HG03571 (cell line): ENCODE measurements around the gene TBL2.
"Not testable (repeated sequence)": the region's sequence is repeated elsewhere in the genome, so short reads cannot be mapped to it uniquely, and the experiment has no call there.

Experiments used
- ATAC-seq: cut with Tn5 transposase; IDR thresholded peaks from one replicate; pipeline ENCODE4 v1.9.1; 2021; ENCODE audit not compliant: unreplicated experiment

Gene TBL2

DNA sequence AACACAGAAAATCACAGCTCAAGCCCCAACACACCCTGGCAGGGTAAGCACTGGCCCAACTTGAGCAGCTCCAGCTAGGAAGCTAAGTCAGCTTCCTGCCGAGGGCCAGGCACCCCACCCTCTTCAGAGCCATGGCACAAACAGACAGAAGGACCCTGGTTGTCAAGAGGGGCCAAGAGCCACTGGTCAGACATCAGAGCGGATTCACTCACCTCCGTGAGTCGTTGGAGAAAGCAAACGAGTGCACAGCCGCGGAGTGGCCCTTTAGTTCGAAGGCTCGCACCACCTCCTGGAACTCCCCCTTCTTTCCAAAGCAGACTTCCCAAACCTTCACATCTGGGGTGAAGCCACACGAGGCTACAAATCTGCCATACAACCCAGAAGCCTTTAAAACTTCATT lies 7.4 kb downstream of the TBL2 start:
- ATAC-seq: no peak

- no peak for ATAC-seq
Measured at GRCh38 chr7:73570521-73570920, 7.9 kb downstream of the TBL2 start.

DNA sequence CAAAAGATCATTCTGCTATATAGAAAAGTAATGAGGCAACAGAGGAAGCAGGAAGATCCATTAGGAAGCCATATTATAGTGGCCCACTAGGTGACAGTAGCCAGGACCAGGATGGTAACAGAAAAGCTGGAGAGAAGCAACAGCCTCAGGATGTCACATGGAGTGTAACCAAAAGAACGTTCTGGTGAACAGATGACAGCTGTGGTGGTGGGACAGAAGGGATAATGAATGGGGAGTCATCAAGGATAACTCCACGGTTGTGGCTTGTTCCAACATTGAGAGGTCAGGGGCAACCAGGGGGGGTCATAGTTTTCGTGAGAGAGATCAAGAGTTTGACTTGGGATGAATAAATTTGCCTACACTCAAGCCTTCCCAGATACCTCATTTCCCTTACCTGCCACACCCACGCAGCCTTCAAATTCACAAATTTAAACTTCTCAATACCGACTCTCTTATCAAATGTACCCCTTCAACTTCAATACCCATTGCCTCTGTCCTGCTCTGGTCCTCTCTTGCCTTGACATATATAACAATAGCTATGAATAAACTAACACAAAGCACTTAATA lies 9.3 kb downstream of the TBL2 start:
- ATAC-seq: no peak

- no peak for ATAC-seq
Measured at GRCh38 chr7:73567846-73568685, 10.3 kb downstream of the TBL2 start.

DNA sequence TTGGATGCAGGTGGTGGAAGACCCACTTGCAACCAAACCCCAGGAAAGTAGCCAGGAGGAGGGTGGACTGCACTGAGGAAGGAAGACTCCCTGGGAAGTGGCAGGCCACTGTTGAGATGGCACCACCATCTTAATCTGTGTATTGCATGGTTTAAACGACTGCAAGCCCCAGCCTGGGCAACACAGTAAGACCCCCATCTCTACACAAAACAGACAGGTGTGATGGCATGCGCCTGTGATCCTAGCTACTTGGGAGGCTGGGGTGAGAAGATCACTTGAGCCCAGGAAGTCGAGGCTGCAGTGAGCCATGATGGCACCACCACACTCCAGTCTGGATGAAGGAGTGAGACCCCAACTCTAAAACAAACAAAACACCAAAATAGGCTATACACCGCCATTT lies 11.2 kb downstream of the TBL2 start:
- no peak for ATAC-seq

GRCh38 chr7:73566431-73566830 lies 11.9 kb downstream of the TBL2 start:
- not testable (repeated sequence) for ATAC-seq

DNA sequence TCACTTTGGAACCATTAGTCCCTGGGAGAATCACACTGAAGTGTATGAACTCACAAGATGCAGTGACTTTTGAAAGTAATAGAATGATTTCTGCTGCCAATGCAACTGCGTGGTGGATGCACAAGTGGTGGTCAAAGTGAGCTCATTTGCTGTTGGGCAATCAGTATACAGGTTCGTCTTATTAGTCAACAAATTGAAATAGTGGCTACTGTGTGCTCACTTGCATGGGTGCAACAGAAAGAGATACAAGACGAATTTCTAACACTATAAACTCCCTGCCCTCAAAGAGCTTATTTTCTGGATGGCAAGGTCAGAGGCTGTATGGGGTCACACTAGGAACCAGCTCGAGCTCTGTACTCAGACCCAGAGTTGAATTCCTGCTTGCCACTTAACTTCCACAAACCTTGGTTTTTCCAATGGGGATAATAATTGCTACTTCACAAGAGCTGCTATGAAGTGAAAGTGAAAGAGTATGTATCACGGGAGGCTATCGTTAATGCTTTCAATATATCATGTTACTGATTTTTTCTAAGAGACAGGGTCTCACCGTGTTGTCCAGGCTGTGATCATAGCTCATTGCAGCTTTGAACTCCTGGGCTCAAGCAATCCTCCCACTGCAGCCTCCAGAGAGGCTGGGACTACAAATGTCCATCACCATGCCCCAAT lies 12.6 kb downstream of the TBL2 start:
- no peak for ATAC-seq

- no peak for ATAC-seq
Measured at GRCh38 chr7:73560109-73560835, 18.1 kb downstream of the TBL2 start.

DNA sequence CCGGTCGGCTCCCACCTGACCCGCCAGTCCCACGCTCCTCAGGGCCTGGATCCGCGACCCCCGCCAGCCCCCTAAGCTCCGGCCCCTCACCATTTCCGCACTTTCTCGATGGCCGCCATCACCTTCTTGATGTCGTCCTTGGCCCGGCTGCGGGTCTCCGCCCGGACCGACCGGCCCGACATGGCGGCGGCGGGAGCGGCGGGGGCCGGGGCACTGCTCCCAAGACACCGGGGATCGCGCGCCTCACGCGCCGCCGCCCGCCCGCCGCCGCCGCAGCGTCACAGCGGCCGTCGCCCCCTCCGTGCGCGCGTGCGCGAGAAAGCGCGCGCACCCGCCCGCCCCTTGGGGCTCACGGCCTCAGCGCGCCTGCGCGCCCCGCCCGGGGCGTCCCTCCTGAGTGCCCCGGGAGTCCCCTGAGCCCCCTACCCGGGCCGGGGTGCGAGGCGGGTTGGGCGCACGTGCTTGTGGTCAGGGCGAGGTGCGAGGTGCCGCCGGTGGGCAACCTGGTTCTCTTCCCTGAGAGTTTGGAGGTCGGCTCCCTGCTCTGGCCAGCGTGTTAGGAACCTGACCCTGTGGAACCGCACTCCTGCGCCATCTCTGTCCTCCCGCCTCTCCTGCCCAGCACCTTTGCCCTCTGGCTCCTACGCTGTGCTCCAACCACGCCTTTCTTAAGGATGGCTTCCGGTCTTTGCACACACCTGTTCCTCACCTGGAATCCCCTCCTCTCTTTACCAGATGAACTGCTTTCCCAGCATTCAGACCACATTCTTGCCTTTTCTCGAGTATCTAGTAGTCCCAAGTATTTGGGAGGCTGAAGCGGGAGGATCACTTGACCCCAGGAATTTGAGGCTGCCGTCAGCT lies 20.8 kb downstream of the TBL2 start, which contains the start of gene BCL7B:
Gene BCL7B (minus strand): TSS at position 294 of the 861 bp plus-strand sequence. CDS start 112 bp downstream, at position 182.
- peak; percentile 45 for ATAC-seq

DNA sequence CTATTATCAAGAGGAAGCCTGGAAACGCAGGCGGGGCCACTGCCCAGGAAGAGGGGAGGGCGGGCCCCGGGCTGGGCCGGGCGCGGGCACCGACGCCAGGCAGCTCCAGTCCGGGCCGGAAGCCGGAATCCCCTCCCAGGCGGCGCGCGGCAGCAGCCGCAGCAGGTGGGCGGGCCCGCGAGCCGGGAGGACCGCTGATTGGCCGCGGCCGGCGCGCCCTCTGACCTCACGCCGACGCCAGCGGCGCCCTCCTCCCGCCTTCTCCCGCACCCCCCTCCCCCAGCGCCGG lies 21.3 kb downstream of the TBL2 start:
- peak; percentile 85 for ATAC-seq

- no peak for ATAC-seq
Measured at GRCh38 chr7:73556208-73557107, 21.9 kb downstream of the TBL2 start.

DNA sequence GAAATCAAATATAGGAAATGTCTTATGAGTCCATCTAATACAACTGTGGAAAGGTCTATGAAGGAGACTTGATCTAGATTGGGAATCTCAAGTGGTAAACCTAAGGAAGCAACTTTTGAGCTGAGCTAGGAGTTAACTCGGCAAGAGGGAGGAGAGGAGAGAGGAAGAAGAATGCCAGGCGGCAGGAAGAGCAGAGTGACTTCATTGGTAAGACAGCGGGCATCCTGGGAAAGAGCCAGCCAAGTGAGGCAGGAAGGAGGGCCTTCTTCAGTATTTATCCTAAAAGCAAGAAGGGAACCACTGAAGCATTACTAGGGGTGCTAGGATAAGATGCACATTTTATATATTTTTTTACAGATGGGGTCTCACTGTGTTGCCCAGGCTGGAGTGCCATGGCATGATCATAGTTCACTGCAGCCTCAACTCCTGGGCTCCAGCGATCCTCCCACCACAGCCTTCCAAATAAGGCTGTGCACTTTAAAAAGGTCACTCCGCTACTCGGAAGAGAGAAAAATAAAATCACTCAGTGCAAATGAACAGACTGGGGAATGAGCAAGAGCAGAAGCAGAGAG lies 22.9 kb downstream of the TBL2 start:
- ATAC-seq: no peak

DNA sequence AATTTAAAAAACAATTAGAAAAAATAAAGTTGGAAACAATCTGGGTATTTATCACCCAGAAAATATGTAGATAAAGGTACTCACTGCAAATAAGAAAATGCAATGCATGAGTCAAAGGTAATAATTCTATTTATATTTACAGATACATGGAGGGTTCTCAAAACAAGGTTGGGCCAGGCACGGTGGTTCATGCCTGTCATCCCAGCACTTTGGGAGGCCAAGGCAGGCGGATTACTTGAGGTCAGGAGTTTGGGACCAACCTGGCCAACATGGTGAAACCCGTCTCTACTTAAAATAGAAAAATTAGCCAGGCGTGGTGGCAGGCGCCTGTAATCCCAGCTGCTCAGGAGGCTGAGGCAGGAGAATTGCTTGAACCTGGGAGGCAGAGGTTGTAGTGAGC lies 28.3 kb downstream of the TBL2 start:
- not testable (repeated sequence) for ATAC-seq

DNA sequence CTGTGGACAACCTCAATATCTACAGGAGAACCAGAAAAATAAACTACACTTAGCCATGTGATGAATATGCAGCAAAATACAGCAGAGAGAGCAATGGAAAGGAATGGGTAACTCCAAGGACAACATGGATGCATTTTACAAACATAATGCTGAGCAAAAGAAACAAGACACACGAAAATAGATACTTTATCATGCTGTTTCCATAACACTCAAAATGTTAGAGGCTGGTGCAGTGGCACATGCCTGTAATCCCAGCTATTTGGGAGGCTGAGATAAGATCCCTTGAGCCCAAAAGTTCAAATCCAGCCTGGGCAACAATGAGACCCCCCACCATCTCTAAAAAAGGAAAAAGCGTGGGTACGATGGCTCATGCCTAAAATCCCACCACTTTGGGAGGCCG lies 29.2 kb downstream of the TBL2 start:
- ATAC-seq: no peak

DNA sequence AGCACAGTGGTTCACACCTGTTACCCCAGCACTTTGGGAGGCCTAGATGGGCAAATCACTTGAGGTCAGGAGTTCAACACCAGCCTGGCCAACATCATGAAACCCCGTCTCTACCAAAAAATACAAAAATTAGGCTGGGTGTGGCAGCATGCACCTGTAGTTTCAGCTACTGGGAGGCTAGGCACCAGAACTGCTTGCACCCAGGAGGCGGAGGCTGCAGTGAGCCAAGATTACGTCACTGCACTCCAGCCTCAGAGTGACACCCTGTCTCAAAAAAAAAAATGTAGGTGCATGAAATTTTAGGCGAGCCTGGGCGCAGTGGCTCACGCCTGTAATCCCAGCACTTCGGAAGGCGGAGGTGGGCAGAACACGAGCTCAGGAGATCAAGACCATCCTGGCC lies 30.5 kb downstream of the TBL2 start:
- ATAC-seq: no peak

DNA sequence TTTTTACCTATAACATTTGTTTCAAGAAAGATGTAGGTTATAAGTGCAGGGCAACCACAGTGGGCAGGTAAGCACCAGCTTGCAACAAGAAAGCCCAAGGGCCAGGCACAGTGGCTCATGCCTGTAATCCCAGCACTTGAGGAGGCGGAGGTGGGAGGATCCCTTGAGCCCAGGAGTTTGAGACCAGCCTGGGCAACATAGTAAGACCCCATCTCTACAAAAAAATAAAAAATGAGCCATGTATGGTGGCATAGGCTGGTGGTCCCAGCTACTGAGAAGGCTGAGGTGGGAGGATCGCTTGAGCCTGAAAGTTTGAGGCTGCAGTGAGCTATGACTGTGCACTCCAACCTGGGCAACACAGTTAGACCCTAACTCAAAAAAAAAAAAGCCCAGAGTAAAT lies 33.7 kb downstream of the TBL2 start:
- ATAC-seq: no peak

- ATAC-seq: no peak
Measured at GRCh38 chr7:73541722-73542121, 36.7 kb downstream of the TBL2 start.

- ATAC-seq: no peak
Measured at GRCh38 chr7:73539709-73540108, 38.7 kb downstream of the TBL2 start.

- not testable (repeated sequence) for ATAC-seq
Measured at GRCh38 chr7:73538510-73538909, 39.9 kb downstream of the TBL2 start.
